SKM-1 (cell line): ENCODE data around the gene RPP25L.

Experiments
- DNase-seq: peaks from one replicate; lab custom pipeline; 2025; ENCODE audit not compliant: unreplicated experiment; lab: John Stamatoyannopoulos, UW

The RPP25L gene

DNA sequence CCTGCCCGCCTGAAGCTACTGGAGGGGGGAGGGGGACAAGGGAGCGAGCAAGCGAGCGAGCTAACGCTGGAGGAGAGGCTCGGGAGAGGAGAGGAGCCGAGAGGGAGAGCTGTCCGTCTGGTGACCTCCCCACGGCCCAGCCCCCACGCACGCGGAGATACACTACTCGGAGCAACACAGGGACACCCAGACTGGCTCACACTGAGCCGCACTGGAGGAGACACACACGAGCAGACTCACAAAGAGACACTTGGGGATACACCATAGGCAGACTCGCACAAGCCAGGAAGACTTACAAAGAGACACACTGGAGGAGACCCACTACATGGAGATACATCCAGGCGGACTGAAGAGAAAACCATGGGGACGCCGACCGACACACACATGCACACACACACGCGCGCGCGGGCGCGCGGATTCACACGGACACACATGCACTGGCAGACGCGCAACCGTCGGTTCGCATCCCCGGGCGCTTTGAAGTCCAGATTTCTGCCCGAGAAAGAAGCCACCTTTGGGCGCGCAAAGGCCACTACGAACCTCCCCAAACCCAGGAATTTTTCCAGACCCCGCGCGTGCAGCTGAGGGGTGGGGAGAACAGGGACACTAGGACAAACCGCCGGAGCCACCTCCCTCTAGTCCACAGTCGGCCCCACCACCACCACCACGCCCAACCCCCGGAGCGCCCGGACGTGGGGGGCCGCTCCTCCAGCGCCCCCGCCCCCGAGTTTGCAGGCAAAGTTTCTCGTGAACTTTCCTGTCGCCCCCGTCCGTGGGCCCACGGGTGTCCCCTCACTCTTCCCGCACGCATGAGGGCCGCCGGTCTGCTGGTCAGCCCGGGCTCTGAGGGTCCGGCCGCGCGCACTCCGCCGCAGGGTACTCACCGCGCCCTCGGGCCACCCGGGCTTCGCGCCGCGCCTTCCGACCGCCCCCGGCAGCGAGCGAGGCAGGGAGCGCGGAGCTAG, 22.9 kb downstream of the RPP25L start:
- DNase-seq, result no peak

DNA sequence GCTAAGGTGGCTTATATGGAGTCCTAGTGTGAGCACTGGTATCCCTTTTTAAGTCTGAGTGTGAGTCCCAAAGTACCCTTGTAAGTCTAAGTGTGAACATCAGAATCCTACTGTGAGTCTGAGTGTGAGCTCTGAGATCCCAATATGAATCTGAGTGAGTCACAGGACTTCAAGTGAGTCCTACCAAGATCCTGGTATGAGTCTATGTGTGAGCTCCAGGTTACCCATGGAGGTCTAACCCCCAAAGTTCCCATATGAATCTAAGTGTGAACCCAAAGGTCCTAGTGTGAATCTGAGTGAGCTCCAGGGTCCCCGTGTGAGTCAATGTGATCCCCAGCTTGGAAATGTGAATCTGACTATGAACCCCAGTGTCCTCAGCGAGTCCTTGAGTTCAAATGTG, 24.6 kb downstream of the RPP25L start:
- DNase-seq, result no peak

DNA sequence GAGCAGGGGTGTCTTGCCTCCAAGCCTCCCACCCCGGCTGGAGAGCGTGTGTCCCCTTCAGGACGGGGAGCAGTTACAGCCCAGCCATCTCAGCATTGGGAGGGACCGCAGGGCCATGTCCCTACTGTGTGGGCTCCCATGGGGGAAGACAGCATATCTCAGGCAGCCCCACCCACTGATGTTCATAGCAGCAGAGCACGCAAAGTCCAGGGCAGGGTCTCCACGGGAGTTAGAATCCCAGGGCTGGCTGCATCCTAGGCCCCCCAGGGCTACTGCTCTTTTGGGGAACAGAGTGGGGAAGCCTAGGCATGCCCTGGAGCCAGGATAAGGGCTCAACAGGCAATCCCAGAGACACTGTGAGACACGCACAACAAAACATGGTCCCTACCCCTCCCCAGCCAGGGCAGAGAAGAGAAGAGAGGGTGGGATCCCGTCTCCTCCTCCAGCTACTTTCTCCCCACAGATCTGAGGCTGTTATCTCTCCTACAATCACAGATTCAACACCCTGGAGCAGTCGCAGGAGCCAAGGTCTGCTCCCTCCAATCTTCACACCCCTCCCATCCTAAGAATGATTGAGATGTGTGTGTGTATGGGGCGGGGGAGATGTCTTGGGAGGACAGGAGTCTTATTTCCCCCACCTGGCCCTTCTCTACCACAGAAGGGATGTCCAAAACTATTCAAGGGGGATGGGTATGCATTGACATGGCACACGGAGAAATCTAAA, 25.8 kb downstream of the RPP25L start:
- DNase-seq, result no peak

DNA sequence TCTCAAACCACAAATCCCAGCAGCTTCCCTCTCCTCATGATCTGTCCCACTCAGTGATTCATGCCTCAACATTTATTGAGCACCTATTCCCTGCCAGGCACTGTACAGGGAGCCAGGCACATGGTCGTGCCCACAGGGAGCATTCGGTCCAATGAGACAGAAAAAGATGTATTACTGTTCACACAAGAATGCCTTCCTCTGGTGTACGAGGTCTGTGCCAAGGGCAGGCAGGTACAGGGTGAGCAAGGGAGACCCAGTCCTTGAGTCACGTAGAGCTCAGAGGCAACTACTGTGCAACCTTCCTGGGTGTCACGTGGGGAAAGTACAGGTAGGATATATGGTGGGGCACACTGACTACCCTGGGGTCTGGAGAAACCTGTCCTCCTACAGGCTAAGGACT, 26.9 kb downstream of the RPP25L start:
- DNase-seq, result no peak

DNA sequence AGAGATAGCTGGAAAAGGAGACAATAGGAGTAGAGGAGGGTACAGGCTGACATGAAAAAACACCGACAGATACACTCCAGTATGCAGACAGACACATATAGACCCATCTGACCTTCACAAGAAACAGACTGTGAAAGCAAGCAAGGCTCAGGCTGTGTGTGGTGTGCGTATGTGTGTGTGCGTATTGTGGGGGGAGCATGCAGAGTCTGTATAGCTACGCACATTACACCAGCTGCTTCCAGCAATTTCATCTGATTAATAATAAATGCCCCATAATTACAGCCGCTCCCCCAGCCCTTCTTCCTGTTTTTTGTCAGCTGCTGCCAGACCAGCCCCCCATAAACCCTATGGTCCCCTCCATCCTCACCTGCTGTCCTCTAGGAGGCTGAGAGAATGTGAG, 29.1 kb downstream of the RPP25L start:
- DNase-seq, result no peak

DNA sequence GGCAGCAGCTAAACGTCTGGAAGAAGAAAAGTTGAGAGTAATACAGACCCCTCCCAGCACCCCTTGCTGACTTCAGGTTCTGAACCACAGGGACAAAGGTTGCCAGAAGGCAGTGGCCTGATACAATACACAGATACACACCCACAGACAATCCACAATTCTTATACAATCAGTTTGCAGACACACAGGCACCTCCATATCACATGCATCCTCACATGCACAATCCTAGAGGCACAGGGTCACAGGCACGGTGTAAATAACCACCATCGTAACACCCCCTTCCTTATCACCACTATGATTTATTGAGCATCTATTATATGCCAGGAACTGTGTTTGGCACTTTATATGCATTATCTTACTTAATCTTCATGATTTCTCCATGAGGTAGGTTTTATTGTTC, 30.6 kb downstream of the RPP25L start:
- DNase-seq, result no peak

DNA sequence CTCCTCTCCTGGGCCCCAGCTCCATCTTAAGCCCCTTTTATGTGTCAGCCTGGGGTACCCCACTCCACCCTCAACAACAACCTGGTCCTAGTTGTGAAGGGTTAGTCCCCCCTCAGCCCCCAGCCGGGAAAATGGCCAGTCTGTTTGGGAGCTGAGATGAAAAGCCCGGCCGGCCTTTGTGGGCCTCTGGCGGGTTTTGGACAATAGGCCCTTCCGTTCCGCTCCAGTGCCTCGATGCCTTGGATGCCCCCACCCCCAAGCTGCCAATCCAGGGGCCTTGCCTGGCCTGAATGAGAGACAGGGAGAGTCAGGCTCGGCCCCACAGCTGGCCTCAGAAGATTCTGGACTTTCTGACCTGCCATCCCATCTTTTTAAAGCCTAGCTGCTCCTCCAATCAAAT, 31.5 kb downstream of the RPP25L start:
- no peak for DNase-seq

DNA sequence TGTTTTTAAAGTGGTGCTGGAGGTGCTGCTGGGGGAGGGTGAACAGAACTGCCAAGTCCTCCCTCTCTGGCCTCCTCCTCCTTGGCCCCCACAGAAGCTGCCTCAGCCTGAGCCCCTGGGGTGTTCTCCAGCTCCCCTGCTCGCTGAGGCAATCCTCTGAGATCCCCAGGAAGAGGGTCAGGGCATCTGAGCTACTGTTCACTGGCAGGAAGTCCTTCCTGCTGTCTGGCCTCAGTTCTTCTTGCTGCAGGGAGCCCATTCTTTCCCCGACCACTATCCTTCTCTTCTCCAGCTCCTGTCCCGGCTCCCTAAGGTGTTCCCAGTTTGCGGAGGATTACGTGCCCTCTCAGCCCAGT, 32.1 kb downstream of the RPP25L start:
- no peak for DNase-seq

DNA sequence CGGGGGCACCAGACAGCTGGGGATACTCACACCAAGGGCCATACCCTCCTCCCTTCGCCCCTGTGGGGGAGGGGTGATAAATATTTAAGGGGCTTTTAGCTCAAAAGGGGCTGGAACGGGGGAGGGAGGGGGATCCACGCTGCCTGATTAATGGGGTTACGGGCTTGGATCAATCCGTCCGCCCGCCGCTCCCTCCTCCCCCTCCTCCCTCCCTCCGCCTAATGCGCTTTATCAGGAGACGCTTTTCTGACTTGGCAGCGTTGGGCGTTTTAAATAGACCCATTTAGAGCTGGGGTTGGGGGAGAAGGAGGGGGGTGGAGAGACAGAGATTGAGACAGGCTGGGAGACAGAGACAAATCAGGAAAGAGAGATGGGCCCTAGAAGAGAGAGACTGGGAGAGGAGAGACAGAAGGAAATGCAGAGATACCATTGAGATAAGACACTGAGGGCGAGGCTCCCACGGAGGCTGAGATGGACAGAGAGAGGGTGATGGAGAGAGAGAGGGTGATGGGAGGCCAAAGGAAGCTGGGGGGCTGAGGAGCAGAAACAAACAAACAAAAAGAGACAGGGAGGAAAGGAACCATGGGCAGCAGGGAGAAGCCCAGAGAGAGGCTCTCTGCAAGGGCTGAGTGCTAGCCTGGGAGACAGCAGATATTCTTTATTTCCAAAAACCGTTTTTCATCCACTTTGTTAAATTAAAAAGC, 32.6 kb downstream of the RPP25L start:
- no peak for DNase-seq

DNA sequence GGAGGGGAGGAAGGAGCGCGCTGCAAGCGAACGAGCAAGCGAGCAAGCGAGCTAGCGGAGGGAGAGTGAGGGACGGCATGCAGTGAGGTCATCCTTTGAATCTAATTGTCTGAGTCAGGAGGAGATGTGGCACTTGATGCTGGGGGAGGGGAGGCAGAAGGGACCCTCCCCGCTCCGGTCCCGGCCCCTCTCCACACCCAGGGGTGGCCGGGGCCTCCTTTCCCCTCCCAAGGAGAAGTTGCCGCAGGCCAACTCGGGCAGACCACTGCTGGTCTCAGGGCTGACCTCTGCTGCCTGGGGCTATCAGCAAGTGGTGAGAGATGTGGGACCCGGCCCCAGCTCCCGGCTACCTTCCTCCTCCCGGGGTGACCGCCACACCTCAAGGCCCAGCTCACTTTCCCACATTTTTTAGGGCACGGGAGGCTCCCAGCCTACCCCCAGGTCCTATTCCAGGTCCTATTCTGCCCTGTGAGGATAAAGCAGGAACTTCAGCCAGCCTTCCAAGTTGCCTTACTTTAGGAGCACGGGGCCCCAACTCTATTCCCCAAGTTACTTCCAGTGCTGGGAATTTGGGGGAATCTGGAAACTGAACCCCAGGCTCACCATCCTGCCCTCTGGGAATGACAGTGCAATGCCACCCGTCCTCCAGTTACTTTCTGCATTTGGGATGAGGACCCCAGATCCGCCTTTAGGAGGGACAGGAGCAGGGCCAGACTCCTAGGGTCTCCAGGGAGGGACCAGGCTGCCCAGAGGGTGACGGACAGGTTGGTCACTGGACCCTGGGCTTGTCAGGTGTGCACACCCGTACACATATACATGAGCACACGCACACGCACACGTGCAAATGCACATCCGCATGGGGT, 33.4 kb downstream of the RPP25L start:
- DNase-seq, result no peak

DNA sequence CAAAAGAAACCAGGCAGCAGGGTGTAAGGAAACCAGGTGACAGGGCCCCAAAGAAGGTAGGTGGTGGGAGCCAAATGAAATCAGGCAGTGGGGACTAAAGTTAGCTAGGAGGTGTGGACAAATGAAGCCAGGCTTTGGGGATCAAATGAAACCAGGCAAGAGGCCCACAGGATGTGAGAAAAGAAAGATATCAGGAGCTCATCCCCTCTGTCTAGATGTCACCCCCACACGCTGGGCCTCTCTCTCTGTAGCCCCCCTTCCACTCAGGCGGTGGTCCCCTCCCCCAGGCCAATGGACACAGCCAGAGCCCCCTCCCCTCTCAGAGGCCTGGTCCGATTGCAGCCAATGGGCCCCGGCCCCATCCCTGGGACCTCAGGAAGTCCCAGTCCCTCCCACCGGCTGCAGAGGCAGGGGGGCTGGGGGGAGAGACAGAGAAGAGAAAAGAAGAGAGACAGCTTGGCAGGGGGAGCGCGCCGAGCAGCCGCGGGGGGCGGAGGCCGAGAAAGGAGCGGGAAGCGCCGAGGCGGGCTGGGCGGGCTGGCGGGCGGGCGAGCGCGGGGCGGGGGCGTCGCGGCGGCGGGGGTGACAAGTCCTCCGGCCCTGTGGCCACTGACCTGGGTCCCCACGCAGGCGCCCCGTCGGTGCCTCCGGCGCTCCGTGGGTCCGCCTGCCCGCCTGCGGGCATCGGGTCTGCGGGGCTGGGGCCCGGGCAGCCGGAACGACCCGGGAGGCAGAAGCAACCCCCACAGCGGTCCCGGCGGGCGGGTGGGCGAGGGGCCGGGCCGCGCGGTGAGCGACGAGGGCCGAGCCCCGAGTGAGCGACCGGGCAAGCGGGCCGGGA, 34.3 kb downstream of the RPP25L start:
- no peak for DNase-seq

DNA sequence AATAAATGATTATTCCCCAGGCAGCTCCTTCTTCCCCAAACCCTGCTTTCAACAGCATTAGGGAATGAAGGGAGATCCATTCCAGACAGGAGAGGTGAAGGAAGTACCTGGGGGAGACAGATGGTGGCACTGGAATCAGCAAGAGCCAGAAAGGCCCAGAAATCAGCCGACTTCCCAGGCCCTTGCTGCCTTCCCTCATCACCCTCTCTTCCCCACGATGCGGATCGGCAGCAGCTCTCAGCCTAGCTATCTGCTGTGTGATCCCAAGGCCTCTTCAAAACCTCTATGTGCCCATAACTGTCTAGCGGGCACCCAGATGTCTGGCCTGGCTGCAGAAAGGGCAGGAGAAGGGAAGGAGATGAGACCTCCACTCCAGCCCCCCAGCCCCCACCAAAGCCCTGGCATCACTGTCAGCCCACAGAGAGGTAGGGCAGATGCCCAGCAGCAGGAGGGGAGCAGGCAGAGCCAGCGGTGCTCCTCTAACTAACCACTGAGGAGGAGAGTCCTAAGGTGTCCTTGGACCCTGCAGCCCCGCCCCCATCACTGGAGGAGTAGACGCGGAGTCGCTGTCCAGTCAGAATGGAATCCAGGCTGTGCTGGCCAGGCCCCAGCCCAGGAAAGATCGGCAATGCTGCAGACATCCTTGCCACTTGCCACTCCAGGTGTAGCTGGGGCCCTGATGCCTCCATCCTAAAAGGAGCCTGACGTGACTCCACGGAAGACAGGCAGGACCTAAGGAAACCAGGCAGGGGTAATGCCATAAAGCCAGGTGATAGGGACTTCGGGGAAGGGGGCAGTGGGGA, 35.1 kb downstream of the RPP25L start:
- no peak for DNase-seq

DNA sequence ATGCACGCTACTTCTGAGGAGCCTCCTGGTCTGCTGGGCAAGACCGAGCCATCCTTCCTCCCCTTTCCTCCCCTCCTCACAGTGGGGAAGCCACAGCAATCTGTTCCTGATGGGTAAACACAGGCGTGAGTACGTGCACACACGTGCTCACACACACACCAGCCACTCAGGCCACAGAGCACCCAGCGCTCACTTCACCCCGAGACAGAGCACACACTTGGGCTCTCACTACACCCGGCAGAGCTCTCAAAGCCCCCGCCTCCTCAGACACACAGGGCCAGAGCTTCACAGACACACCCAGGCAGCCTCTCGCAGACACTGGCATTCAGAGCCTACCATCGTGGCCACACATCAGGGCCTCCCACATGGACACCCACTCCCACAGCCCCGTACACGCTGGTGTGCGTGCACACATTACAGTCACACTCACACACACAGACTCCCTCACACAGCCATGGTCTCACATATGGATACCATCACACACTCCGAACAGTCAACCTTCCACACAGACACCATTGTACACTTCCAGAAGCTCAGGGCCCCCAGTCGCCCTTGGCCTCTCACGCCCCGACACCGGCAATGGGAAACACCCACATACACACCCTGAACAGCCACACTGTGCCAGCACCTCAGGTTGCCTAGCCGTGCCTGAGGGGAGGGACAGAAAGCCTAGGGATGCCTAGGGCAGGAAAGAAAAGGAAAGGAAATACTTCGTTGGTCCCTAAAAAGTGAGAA, 35.9 kb downstream of the RPP25L start:
- DNase-seq, result no peak

DNA sequence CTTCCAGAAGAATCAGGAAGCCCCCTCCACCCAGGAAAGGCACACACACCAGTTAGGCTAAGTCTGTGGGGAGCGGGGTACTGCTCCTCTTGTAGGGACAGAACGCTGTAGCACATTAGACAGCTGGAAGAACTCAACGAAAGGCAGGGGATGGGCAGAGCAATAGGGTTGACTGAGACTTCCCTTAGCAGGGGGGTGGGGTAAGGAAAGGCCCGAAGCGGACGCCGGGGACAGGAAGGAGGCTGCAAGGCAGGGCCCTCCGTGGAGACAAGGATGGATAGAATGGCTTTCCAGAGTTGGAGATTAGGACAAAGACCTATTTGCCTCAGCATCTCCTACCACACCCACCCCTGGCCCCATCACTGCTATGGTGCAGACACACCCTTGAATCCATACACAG, 36.7 kb downstream of the RPP25L start:
- DNase-seq, result no peak

DNA sequence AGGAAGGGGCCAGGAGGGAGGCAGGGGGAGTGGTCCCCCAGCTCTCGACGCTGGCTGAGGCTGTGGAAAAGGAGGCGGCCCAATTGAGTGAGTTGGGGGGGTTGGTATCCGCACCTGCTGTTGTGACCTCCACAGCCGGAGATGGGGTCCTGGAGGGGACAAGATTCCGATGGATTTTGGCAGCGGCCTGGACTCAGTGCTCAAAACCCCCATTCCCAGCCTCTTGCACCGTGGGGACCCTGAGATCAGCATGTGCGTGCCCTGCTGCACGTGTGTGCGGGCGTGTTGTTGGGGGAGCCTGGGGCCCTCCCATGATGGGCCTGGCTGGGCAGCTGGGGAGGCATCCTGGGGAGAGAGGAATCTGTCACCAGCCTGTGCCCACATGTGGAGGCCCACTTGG, 37.3 kb downstream of the RPP25L start:
- DNase-seq, result no peak

DNA sequence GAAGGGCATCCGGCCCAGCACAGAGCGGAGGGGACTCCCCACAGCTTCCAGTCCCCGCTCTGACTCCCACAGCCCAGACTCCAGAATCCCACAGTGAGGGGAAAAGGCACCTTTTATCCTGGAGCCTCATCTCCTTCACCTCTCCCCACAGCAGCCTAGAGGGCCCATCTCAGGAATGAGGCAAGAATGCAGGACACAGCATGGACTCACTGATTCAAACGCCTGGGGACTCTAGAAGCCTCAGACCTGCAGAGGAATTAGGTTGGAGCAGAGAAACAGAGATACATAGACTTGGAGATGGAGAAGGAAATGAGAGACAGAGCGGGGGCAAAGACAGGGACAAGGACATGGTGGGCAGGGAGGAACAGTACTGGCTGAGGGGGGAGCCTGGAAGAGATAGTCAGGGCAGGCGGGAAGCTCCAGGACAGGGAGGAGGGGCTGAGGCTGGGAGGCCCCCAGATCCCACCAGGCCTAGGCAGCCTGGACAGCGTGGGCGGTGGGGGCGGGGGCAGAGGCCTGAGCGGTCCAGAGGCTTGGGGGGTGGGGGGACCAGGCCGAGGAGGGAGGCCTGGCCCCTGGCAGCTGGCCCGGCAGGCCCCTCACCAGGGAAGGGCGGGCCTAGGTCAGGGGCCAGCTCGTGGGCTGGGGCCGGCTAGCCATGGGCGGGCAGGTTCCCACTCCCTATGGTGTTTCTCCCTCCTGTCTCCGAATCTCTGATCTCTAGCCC, 38.1 kb downstream of the RPP25L start:
- DNase-seq, result no peak

DNA sequence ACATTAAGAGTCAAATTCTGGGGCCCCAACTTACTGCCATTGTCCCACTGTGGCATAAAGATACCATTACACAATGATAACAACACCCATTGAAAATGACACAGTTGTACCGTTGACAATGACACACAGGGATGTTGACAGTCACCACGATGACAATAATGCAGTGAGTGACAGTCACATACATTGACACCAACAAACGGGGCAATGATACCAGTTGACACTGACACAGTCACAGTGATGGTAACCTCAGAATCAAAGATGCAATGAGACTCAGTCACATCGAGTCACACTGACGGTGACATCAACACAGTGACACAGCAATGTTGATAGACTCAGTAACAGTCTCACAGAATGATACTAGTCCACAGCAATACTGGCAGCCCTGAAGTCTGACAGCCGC, 39.3 kb downstream of the RPP25L start:
- DNase-seq, result no peak

DNA sequence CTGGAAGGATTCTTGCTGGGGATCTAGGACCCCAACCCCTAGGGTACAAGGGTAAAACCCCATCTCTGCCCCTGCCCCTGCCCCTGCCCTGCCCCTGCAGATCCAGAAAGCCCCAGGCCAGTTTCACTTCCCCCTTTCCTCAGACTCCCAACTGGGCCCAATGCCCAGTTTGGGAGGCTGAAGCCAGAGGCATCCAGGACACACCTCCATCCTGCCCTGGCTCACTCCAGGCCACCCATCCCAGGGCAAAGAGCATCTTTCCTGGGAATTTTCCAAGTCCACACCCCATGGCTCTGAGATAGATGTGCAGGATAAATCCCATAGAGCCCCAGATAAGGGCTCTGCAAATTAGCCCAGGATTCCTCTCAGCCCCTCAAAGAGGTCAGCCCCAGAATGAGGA, 39.8 kb downstream of the RPP25L start:
- no peak for DNase-seq
